ENCODE results near the gene GABBR2.

DNA sequence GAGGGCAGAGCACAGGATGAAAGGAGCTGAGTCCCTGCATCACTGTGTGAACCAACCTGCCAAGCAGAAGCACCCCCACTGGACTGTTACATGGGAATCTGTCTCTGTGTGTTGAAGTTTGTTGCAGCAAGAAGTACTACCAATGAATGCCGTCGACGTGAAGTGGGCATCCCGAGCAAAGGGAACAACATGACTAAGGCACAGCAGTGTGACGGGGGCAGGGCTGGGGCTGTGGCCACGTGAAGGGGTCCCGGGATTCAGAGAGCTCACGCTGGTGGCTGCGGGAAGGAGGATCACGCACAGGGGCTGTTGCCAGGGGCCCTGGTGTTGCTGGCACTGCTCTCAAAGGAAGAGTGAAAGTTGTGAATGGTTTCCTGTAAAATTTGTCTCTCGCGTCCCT lies 27.5 kb upstream of the GABBR2 start:
- TF ChIP-seq, protein P1, sequence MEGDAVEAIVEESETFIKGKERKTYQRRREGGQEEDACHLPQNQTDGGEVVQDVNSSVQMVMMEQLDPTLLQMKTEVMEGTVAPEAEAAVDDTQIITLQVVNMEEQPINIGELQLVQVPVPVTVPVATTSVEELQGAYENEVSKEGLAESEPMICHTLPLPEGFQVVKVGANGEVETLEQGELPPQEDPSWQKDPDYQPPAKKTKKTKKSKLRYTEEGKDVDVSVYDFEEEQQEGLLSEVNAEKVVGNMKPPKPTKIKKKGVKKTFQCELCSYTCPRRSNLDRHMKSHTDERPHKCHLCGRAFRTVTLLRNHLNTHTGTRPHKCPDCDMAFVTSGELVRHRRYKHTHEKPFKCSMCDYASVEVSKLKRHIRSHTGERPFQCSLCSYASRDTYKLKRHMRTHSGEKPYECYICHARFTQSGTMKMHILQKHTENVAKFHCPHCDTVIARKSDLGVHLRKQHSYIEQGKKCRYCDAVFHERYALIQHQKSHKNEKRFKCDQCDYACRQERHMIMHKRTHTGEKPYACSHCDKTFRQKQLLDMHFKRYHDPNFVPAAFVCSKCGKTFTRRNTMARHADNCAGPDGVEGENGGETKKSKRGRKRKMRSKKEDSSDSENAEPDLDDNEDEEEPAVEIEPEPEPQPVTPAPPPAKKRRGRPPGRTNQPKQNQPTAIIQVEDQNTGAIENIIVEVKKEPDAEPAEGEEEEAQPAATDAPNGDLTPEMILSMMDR (IDR thresholded peaks at IDR 0.05): no peak
- TF ChIP-seq POLR2A (IDR thresholded peaks at IDR 0.05): no peak

Data from uterus (tissue), 2 donors.